ENCODE data around the gene SGTB. TPM values are rescaled to one million over a fixed set of nuclear protein-coding genes. Genes with fewer than 3 reads are reported as not detected.

Gene SGTB
- total RNA-seq, 1 donor from 2014 or later, result 19.1 TPM

GRCh38 chr5:65674749-65675148, 47.2 kb downstream of the SGTB start:
- intact Hi-C loops (cut with micrococcal nuclease), result no loop called here

GRCh38 chr5:65672796-65673195, 49.1 kb downstream of the SGTB start:
- intact Hi-C loops (cut with micrococcal nuclease), result no loop called here

- intact Hi-C loops (cut with micrococcal nuclease), result no loop called here
Observed at GRCh38 chr5:65668696-65669095, 53.2 kb downstream of the SGTB start.

- intact Hi-C loops (cut with micrococcal nuclease), result no loop called here
Observed at GRCh38 chr5:65663804-65664521, 57.9 kb downstream of the SGTB start.

GRCh38 chr5:65654713-65655112, 67.2 kb downstream of the SGTB start:
- intact Hi-C loops (cut with micrococcal nuclease), result no loop called here

- intact Hi-C loops (cut with micrococcal nuclease), result no loop called here
Observed at GRCh38 chr5:65651144-65651543, 70.8 kb downstream of the SGTB start.

- intact Hi-C loops (cut with micrococcal nuclease), result no loop called here
Observed at GRCh38 chr5:65647941-65648340, 74.0 kb downstream of the SGTB start.

- intact Hi-C loops (cut with micrococcal nuclease), result no loop called here
Observed at GRCh38 chr5:65646938-65647337, 75.0 kb downstream of the SGTB start.

GRCh38 chr5:65640240-65640639, 81.7 kb downstream of the SGTB start:
- intact Hi-C loops (cut with micrococcal nuclease), result no loop called here

GRCh38 chr5:65630981-65631380, 90.9 kb downstream of the SGTB start:
- intact Hi-C loops (cut with micrococcal nuclease), result no loop called here

- intact Hi-C loops (cut with micrococcal nuclease), result loop anchor here (2.0 to 5.0 kb wide), 3 partner anchors 549 to 1582 kb away; no protein-coding TSS in a partner anchor
Observed at GRCh38 chr5:65625743-65626142, 96.2 kb downstream of the SGTB start.

- intact Hi-C loops (cut with micrococcal nuclease), result loop anchor here (1.0 to 5.0 kb wide), 13 partner anchors 62 to 1582 kb away; partner anchors contain the start of genes CENPK, CWC27, ERBIN and NLN
Observed at GRCh38 chr5:65624571-65625555, 97.0 kb downstream of the SGTB start, which contains the start of the genes SHLD3 and TRAPPC13. Gene SHLD3 (plus strand): TSS chr5:65625027. CDS start chr5:65629588, 4,561 bp downstream. Gene TRAPPC13 (plus strand): TSS chr5:65625027. CDS start chr5:65625061, 34 bp downstream.

- intact Hi-C loops (cut with micrococcal nuclease), result loop anchor here (1.0 to 5.0 kb wide), 12 partner anchors 61 to 1218 kb away; partner anchors contain the start of genes CENPK, CWC27, ERBIN and NLN
Observed at GRCh38 chr5:65624025-65624570, 97.8 kb downstream of the SGTB start, which contains the start of gene TRIM23. Gene TRIM23 (minus strand): TSS chr5:65624333. CDS start chr5:65624274, 59 bp downstream.

- intact Hi-C loops (cut with micrococcal nuclease), result loop anchor here (5.0 kb wide), 3 partner anchors 586 to 1219 kb away; no protein-coding TSS in a partner anchor
Observed at GRCh38 chr5:65623482-65623881, 98.4 kb downstream of the SGTB start.

GRCh38 chr5:65621961-65622360, 99.9 kb downstream of the SGTB start:
- intact Hi-C loops (cut with micrococcal nuclease), result loop anchor here (5.0 kb wide), 3 partner anchors 585 to 1220 kb away; no protein-coding TSS in a partner anchor

GRCh38 chr5:65620021-65620420, 101.9 kb downstream of the SGTB start:
- intact Hi-C loops (cut with micrococcal nuclease), result loop anchor here (5.0 kb wide), 3 partner anchors 583 to 1222 kb away; no protein-coding TSS in a partner anchor

Other genes with a start within 250 kb of the SGTB start
- 0.88 and 1.1 TPM in 2 replicates for gene ADAMTS6, start 240.2 kb downstream of the SGTB start, total RNA-seq
- 74.4 and 77.8 TPM in 2 replicates for gene CENPK, start 158.9 kb downstream of the SGTB start, total RNA-seq
- 62.0 and 63.3 TPM in 2 replicates for gene PPWD1, start 158.8 kb downstream of the SGTB start, total RNA-seq
- 9.3 and 10.1 TPM in 2 replicates for gene TRIM23, start 97.8 kb downstream of the SGTB start, total RNA-seq
- 5.3 and 5.8 TPM in 2 replicates for gene SHLD3, start 97.1 kb downstream of the SGTB start, total RNA-seq
- 27.8 and 30.1 TPM in 2 replicates for gene TRAPPC13, start 97.1 kb downstream of the SGTB start, total RNA-seq
- 7.9 and 12.1 TPM in 2 replicates for gene NLN, start 96 bp upstream of the SGTB start, total RNA-seq
- 52.1 and 57.3 TPM in 2 replicates for gene ERBIN, start 204.5 kb upstream of the SGTB start, total RNA-seq

Data from T-helper 1 cell treated with Interleukin-12 subunit alpha and Interleukin-12 subunit beta and Interleukin-4 antibody, amounts not matched to agents 30 ng/mL and 1 ng/mL, for 36 hours (primary cell).